Keratinocyte (primary cell): ENCODE measurements around the gene MYH9.

Source experiments
- CTCF ChIP-seq, 3 experiments: IDR thresholded peaks in 1 of 3; conservative IDR thresholded peaks in 1 of 3; optimal IDR thresholded peaks in 1 of 3; 2 replicates in 2 of 3; 3 replicates in 1 of 3; pipeline versions ENCODE3 to v1.5.1; 2011; ENCODE audit warnings: low read length in 3 of 3, mild to moderate bottlenecking in 3 of 3, moderate library complexity in 2 of 3, control low read depth in 1 of 3, inconsistent platforms in 1 of 3; ENCODE audit not compliant: insufficient read depth in 2 of 3; ENCODE audit errors: extremely low read depth in 1 of 3
- EZH2 ChIP-seq: IDR thresholded peaks from one replicate; pipeline ENCODE4 v1.6.1; 2012; ENCODE audit warnings: inconsistent platforms, mild to moderate bottlenecking, low read length, moderate library complexity

GRCh38 chr22:36253523-36254490 is 134.0 kb downstream of the MYH9 start:
- TF ChIP-seq CTCF (optimal IDR thresholded peaks at IDR 0.05 in 1 of 3, IDR thresholded peaks at IDR 0.05 in 1 of 3, conservative IDR thresholded peaks at IDR 0.05 in 1 of 3; ENCODE audit: extremely low read depth in 1 of 3, insufficient read depth in 2 of 3, low read length in 3 of 3) (no peak), EZH2 (no peak)
